ENCODE measurements around the gene ELMO3.

Gene ELMO3

DNA sequence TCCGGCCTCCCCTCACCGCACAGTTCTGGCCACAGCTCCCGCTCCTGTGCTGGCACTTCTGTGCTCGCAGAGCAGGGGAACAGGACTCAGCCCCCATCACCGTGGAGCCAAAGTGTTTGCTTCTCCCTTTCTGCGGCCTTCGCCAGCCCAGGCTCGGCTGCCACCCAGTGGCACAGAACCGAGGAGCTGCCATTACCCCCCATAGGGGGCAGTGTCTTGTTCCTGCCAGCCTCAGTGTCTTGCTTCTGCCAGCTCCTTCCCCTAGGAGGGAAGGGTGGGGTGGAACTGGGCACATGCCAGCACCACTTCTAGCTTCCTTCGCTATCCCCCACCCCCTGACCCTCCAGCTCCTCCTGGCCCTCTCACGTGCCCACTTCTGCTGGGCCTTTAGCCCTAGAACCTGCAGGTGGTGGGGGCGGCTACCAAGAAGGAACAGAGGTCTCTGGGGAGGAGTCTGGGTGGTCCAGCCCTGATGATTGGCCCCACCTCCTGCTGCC is 645 bp upstream of the ELMO3 start:
- Mint-ChIP-seq H3K36me3 (peaks cover 15% of the 10 kb centered on the region), H3K4me3 (no peak overlapping the region), H3K9me3 (no peaks in the 10 kb centered on the region), H3K27me3 (no peaks in the 10 kb centered on the region), H3K4me1 (peaks cover 24% of the 10 kb centered on the region), H3K27ac (no peak overlapping the region)

DNA sequence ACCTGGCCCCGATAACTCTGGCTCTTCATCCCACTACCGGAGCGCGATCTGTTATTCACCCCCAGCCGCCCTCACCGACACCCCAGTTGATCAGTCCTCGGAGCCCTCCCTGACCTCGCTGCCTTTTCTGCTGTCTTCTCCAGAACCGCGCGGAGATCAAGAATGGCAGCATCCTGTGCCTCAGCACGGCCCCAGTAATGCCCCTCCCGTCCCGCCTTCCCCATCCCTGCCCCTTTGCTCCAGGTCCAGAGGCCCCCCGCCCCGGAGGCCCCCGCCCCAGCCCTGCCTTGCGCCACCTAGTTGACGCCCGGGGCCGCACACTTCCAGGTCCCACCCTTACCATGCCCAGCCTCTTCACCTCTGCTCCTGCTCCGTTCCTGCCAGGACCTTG is 872 bp downstream of the ELMO3 start:
- peaks cover 11% of the 10 kb centered on the region for H3K36me3 Mint-ChIP-seq
- H3K9me3 Mint-ChIP-seq, result no peaks in the 10 kb centered on the region
- no peak overlapping the region for H3K27ac Mint-ChIP-seq
- H3K4me1 Mint-ChIP-seq, result peaks cover 15% of the 10 kb centered on the region
- H3K4me3 Mint-ChIP-seq, result no peak overlapping the region
- H3K27me3 Mint-ChIP-seq, result no peaks in the 10 kb centered on the region

DNA sequence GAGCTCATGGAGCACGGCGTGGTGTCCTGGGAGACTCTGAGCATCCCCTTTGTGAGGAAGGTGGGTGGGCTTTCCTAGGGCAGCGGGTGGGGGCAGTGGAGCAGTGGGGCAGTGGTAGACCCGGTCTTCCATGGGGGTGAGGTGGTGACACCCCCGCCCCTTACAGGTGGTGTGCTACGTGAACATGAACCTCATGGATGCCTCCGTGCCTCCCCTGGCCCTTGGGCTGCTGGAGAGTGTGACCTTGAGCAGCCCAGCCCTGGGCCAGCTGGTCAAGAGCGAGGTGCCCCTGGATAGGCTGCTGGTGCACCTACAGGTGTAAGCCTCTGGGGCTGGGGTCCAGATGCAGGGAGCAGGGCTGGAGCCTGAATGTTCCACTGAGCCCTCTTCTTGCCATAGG is 1.6 kb downstream of the ELMO3 start:
- H3K4me3 Mint-ChIP-seq, result no peak overlapping the region
- peaks cover 11% of the 10 kb centered on the region for H3K36me3 Mint-ChIP-seq
- peaks cover 15% of the 10 kb centered on the region for H3K4me1 Mint-ChIP-seq
- no peak overlapping the region for H3K27ac Mint-ChIP-seq
- no peaks in the 10 kb centered on the region for H3K27me3 Mint-ChIP-seq
- no peaks in the 10 kb centered on the region for H3K9me3 Mint-ChIP-seq

DNA sequence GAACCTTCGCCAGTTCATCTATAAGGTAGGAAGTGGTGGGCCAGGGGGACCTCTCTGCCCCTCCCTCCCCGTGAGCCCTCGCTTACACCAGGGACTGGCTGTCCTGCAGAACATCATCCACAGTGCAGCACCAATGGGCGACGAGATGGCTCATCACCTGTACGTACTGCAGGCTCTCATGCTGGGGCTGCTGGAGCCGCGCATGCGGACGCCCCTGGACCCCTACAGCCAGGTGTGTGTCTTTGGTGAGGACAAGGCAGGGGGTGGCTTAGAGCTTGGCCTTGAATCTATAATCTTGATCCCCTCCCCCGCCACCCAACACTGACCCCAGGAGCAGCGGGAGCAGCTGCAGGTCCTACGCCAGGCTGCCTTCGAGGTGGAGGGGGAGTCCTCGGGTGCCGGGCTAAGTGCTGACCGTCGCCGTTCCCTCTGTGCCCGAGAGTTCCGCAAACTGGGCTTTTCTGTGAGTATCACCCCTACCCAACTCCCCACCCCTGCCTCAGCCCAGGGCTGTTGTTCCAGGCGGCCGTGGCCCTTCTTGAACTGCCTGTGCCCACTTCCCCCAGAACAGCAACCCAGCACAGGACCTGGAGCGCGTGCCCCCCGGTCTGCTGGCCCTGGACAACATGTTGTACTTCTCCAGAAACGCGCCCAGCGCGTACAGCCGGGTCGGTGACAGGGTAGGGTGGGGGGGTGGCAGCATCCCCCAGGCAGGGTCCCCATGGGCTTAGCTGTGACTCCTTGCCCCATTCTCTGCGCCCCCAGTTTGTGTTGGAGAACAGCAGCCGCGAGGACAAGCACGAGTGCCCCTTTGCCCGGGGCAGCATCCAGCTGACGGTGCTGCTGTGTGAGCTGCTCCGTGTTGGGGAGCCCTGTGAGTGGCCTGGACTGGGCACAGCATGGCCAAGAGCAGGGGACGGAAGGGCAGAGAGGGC is 2.7 kb downstream of the ELMO3 start:
- Mint-ChIP-seq H3K27me3 (no peaks in the 10 kb centered on the region), H3K4me1 (peaks cover 3% of the 10 kb centered on the region), H3K4me3 (no peak overlapping the region), H3K9me3 (no peaks in the 10 kb centered on the region), H3K27ac (no peak overlapping the region), H3K36me3 (peaks cover 6% of the 10 kb centered on the region)

DNA sequence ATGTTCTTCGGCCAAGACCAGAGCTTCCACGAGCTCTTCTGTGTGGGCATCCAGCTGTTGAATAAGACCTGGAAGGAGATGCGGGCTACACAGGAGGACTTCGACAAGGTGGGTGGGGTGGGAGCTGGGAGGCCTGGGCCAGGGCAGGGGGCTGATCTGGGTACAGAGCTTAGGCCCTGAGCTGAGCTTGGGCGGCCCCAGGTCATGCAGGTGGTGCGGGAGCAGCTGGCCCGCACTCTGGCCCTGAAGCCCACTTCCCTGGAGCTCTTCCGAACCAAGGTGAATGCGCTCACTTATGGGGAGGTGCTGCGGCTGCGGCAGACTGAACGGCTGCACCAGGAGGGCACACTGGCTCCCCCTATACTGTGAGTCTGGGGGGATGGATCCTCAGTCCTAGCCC is 3.5 kb downstream of the ELMO3 start:
- Mint-ChIP-seq H3K36me3 (peaks cover 4% of the 10 kb centered on the region), H3K9me3 (no peaks in the 10 kb centered on the region), H3K27ac (no peak overlapping the region)

DNA sequence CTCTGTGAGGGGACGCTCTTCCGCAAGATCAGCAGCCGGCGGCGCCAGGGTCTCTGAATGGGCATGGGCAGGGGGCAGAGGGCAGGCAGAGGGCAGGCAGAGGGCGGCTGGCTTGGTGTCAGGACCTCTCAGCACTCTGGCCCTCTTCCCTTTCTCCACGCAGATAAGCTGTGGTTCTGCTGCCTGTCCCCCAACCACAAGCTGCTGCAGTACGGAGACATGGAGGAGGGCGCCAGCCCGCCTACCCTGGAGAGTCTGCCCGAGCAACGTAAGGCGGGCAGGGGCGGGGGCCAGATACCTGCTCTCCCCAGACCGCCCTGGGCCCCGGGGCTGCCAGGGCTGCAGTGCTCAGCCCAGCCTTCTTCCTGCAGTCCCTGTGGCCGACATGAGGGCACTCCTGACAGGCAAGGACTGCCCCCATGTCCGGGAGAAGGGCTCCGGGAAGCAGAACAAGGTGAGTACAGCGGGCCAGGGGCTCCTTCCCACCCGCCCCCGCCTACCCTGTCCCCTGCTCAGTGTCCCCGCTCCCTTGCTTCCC is 4.1 kb downstream of the ELMO3 start:
- H3K36me3 Mint-ChIP-seq, result peaks cover 4% of the 10 kb centered on the region
- no peaks in the 10 kb centered on the region for H3K4me1 Mint-ChIP-seq
- H3K27ac Mint-ChIP-seq, result no peak overlapping the region
- no peaks in the 10 kb centered on the region for H3K27me3 Mint-ChIP-seq
- H3K9me3 Mint-ChIP-seq, result no peaks in the 10 kb centered on the region
- no peak overlapping the region for H3K4me3 Mint-ChIP-seq

More for the DNA sequence above, 3.5 kb downstream of the ELMO3 start:
- Mint-ChIP-seq H3K4me1 (no peaks in the 10 kb centered on the region), H3K27me3 (no peaks in the 10 kb centered on the region), H3K4me3 (no peak overlapping the region)

DNA sequence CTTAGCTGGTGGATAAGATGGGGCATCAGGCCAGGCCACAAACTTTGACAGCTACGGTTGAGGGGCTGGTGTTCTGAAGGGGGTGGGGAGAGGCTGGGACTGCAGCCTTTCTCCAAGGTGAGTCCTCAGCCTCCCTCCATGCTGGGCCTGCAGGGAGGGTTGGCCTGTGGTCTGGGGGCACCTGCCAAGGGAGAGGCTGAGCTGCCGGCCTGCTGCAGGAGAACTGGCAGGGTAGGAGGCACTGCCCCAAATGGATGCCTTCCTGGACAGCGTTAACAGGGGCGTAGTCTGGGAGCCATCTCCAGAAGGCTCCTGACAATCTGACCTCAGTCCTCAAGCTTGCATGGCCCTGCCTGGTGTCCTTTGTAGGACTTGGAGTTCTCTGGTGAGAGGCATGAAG is 5.1 kb downstream of the ELMO3 start:
- no peaks in the 10 kb centered on the region for H3K9me3 Mint-ChIP-seq
- H3K27ac Mint-ChIP-seq, result no peak overlapping the region
- H3K4me1 Mint-ChIP-seq, result no peaks in the 10 kb centered on the region
- no peaks in the 10 kb centered on the region for H3K27me3 Mint-ChIP-seq
- H3K36me3 Mint-ChIP-seq, result peaks cover 3% of the 10 kb centered on the region
- H3K4me3 Mint-ChIP-seq, result no peak overlapping the region

DNA sequence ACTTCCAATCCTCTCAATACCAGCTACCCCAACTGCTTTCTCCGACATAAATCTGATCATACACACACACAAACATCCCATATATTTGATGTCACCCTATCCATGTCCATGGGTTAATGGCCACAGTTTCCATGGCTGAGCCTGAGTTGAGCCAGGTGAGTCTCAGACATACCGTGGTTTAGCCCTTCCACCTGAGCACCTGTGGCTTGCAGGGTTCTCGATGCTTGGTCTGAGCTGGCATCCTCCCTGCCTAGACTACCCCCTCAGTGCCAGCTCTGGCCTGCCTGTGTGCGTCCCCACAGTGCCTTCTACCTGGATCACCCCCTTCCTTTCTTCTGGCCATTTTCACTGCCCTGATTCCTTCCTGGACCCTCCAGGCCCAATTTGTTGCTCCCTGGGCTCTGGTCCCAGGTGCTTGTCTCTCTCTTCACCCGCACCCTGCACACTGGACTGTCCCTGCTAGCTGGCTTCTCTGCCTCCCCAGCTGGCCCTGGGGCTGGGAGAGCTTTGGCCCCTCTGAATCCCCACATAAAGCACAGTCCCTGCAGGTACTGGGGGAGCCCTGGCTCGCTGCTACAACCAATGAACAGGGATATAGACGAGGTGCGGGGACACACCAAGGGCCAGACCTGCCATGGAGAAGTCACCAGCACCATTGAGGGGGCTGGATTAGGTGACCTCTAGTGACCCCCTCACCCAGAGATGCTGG is 7.4 kb downstream of the ELMO3 start:
- no peak overlapping the region for H3K4me3 Mint-ChIP-seq
- H3K27ac Mint-ChIP-seq, result peak overlapping the region; percentile 83
- no peaks in the 10 kb centered on the region for H3K4me1 Mint-ChIP-seq
- peaks cover 3% of the 10 kb centered on the region for H3K36me3 Mint-ChIP-seq
- no peaks in the 10 kb centered on the region for H3K9me3 Mint-ChIP-seq
- no peaks in the 10 kb centered on the region for H3K27me3 Mint-ChIP-seq

DNA sequence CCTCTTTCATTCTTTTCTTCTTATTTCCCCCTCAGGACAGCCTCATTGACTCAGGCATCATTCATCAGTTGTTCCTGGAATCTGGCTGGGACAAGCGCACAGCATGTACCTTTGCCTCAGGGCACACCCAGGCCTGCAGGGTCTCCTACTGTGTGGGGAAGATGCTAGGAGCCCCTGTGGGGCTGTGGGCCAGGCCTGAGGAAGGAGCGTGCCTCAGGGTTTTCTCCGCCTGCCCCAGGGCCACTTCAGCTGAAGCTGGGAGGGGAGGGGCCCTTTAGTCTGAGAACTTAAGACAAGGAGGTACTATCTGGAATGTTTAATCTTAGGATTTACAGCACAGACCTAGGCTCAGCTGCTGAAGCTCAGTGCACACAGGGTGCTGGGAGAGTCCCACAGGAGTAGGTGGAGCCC is 7.9 kb downstream of the ELMO3 start:
- Mint-ChIP-seq H3K4me3 (no peak overlapping the region), H3K9me3 (no peaks in the 10 kb centered on the region), H3K27me3 (no peaks in the 10 kb centered on the region), H3K27ac (no peak overlapping the region), H3K36me3 (peaks cover 3% of the 10 kb centered on the region), H3K4me1 (no peaks in the 10 kb centered on the region)

DNA sequence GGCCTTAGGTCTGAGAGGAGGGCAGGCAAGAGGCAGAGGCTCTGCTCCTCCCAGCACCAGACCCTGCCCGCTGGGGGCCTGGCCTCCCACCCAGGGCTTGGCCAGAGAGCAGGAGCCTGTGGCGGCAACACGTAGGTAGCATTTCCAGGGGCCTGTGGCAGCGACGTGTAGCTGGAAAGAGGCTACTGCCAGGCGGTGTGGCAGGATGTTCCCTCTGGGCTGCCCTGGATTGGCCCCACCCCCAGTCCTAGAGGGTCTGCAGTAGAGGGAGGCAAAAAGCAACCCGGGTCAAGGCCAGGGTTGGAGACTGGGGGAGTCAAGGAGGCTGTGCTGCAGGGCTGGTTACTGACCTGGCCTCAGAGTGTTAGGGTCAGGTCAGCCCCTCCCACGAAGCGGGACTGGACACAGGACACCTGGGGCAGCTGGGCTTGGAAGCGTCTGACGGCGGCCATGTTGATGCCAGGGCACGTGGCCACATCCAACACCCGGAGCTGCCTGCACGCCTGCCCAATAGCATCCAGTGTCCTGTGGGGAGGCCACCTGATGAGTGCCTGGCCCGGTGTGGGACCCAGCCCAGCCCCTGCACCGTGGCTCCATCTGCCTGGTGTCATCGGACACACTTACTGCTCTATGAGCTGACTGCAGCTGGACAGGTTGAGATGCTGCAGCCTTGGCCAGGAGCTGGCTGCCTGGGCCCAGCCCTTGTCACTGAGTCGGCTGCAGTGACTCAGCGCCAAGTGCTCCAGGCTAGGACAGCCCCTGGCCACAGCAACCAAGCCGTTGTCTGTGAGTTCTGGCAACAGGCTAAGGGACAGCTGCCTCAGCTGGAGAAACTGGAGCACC is 8.5 kb downstream of the ELMO3 start:
- peaks cover 3% of the 10 kb centered on the region for H3K36me3 Mint-ChIP-seq
- H3K4me3 Mint-ChIP-seq, result no peak overlapping the region
- H3K9me3 Mint-ChIP-seq, result no peaks in the 10 kb centered on the region
- H3K27ac Mint-ChIP-seq, result no peak overlapping the region
- H3K4me1 Mint-ChIP-seq, result no peaks in the 10 kb centered on the region
- H3K27me3 Mint-ChIP-seq, result no peaks in the 10 kb centered on the region

DNA sequence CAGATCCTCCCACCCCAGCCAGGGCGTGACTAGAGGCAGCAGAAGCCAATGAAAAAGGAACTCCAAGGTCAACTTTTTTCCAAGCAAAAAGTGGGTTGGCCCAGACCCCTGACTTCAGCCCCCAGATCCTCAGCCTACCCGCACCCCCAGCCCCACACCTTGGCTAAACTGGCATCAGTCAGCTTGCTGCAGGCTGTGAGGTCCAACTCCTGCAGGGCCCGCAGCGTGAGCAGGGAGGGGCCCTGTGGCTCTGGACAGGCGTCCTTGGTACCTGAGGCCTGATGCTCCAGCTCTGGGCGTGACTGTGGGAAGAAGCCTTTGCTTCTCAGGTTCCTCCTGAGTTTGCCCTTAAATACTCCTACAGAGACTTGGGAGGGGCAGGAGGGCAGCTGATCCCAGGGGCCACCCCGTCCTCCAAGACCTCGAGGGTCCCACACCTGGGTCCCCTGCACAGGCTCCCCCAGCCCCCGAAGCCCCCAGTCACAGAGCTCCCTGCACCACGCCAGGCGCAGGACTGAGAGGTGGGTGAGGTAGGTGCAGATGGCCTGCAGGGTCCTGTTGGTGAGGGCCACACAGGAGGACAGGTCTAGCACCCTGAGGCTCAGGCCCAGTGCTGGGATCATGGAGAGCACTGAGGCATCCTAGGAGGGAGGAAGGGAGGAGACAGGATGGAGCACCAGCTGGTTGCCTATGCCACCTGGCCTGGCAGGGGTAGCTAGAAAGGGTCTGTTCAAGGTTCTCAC is 9.4 kb downstream of the ELMO3 start:
- Mint-ChIP-seq H3K4me3 (no peak overlapping the region), H3K4me1 (no peaks in the 10 kb centered on the region), H3K9me3 (no peaks in the 10 kb centered on the region), H3K27ac (no peak overlapping the region), H3K36me3 (peaks cover 3% of the 10 kb centered on the region), H3K27me3 (no peaks in the 10 kb centered on the region)

DNA sequence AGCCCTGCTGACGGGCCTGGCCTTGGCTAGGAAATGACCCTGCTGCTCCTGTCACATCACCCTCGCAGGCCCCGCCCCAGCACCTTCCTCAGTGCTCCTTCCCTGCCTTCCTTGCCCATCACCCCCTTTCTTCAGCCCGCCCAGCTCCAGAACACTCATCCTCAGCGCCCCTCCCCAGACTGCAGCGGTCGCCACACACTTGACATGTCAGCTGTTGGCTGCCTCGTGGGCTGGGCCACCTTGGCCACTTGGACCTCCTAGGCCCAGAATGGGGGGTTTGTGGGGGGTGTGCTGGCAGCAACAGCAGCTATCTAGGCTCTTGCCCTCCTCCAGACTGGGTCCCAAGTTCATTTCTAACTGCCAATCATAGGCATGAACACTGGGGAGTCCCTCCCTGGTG is 10.6 kb downstream of the ELMO3 start:
- H3K36me3 Mint-ChIP-seq, result peaks cover 3% of the 10 kb centered on the region
- no peaks in the 10 kb centered on the region for H3K9me3 Mint-ChIP-seq
- no peaks in the 10 kb centered on the region for H3K27me3 Mint-ChIP-seq
- H3K4me3 Mint-ChIP-seq, result no peak overlapping the region
- H3K4me1 Mint-ChIP-seq, result no peaks in the 10 kb centered on the region
- no peak overlapping the region for H3K27ac Mint-ChIP-seq

DNA sequence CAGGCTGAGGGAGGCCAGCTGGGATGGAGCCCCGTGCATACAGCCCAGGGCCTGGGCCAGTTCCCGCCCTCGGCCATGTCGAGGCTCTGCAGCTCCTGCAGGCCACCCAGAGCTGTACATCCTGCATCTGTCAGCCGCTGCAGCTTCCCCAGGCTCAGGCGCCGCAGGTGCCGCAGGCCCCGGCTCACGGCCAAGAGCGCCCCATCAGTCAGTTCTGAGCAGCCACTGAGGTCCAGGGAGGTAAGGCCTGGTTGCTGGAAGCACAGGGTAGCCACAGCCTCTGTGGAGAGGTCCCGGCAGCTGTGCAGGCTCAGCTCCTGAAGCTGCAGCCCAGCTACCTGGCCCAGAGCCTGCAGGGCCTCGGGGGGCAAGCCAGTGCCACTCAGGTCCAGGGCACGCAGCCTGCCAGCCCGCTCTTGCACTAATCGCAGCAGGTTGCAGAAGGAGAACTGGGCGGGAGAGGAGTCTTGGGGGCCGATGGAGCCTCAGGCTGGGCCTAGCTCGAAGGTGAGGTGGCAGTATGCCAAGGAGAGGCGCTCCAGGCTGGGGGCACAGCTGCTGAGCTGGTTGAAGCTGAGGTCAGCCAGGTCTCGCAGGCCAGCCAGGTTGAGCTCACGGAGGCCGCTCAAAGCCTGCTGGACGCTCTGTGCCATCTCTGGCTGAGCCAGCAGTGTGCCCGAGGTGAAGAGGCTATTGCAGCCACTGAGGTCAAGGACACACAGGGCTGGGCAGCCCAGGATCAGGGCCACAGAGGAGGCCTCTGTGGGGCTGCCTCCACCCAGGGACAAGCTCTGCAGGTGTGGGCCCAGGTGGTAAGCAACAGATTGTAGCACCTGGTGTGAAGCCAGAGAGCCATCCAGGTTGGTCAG is 11.4 kb downstream of the ELMO3 start:
- no peak overlapping the region for H3K4me3 Mint-ChIP-seq
- no peaks in the 10 kb centered on the region for H3K9me3 Mint-ChIP-seq
- no peak overlapping the region for H3K27ac Mint-ChIP-seq
- H3K4me1 Mint-ChIP-seq, result no peaks in the 10 kb centered on the region
- H3K36me3 Mint-ChIP-seq, result peaks cover 3% of the 10 kb centered on the region
- H3K27me3 Mint-ChIP-seq, result no peaks in the 10 kb centered on the region

DNA sequence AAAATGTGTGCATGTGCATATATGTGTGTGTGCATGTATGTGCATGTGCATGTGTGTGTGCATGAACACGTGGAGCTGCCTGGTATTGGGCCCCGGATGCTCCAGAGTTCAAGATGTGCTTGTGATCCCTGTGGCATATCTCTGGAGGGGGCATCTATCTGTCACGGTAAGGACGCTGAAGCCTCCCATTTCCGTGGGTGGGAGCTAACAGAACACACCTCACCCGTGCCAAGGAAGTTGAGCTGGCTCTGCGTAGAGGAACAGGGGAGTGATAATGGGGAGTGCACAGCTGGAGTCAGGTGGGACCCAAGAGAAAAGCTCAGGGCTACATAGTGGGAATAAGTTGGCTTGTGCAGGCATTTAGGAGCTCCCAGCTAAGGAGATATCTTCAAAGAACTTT is 12.7 kb downstream of the ELMO3 start:
- Mint-ChIP-seq H3K36me3 (peaks cover 2% of the 10 kb centered on the region), H3K27ac (no peak overlapping the region), H3K4me3 (no peak overlapping the region), H3K4me1 (peaks cover 4% of the 10 kb centered on the region), H3K27me3 (no peaks in the 10 kb centered on the region), H3K9me3 (no peaks in the 10 kb centered on the region)
